ENCODE measurements around the gene SCYL1. TPM values are rescaled to one million over a fixed set of nuclear protein-coding genes. Genes with fewer than 3 reads are reported as not detected.

Gene SCYL1
- total and polyA plus RNA-seq, 8 donors, result 51.7 to 82.5 (median 60.9) TPM

DNA sequence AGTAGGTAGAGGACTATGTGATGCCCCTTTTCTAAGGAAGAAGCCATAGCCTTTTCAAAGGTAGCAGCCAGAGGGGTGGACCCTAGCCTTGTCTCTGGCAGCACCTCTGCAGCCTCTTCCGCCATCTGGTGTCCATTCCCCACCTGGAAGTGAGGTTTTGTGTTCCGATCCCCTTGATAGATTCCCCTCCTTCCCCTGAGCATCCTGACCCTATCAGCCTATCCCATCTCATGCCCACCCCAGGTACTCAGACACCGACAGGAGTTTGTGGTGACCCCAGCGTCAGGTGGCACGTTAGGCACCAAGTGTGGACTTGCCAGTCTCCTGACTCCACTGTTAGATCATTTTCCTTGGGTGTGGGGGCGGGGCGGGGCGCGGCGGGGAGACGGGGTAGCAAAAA lies 47.1 kb downstream of the SCYL1 start:
- Histone ChIP-seq H3K27ac (peak overlapping the region; percentile 69 to 99), H3K4me1 (peaks cover 41 to 72% of the 10 kb centered on the region in 2 donors), H3K9me3 (no peaks in the 10 kb centered on the region), H3K27me3 (no peaks in the 10 kb centered on the region), H3K36me3 (peaks cover 0 to 6% of the 10 kb centered on the region in 2 donors), H3K4me3 (peak overlapping the region; percentile 68 to 91)
- intact Hi-C loops (cut with DNase I), result no loop called here
- ATAC-seq (no peak), DNase-seq (no peak)
- TF ChIP-seq, protein P1, sequence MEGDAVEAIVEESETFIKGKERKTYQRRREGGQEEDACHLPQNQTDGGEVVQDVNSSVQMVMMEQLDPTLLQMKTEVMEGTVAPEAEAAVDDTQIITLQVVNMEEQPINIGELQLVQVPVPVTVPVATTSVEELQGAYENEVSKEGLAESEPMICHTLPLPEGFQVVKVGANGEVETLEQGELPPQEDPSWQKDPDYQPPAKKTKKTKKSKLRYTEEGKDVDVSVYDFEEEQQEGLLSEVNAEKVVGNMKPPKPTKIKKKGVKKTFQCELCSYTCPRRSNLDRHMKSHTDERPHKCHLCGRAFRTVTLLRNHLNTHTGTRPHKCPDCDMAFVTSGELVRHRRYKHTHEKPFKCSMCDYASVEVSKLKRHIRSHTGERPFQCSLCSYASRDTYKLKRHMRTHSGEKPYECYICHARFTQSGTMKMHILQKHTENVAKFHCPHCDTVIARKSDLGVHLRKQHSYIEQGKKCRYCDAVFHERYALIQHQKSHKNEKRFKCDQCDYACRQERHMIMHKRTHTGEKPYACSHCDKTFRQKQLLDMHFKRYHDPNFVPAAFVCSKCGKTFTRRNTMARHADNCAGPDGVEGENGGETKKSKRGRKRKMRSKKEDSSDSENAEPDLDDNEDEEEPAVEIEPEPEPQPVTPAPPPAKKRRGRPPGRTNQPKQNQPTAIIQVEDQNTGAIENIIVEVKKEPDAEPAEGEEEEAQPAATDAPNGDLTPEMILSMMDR (IDR thresholded peaks at IDR 0.05), result no peak

DNA sequence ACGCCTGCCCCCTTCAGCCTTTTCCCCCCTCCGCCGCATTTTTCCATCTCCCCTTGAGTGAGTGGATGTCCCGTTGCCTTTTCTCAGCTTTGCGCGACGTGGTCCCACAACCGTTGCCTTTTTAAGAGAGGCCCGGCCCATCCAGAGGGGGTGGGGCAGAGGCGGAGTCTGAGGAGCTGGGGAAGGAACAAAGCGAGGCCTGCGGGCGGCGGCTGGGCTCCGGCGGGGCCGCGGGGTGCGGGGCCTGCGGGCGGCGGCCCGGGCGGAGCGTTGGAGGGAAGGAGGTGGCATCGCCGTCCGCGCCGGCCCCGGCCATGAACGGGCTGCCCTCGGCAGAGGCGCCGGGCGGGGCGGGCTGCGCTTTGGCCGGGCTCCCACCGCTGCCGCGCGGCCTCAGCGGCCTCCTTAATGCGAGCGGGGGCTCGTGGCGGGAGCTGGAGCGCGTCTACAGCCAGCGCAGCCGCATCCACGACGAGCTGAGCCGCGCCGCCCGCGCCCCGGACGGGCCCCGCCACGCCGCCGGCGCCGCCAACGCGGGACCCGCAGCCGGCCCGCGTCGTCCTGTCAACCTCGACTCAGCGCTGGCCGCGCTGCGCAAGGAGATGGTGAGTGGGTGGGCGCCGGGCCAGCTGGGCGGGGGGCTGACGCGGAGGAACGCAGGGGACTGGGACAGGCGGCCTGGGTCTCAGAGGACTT lies 47.6 kb downstream of the SCYL1 start, which contains the start of gene FAM89B:
Gene FAM89B (plus strand): TSS at position 183 of the 696 bp plus-strand sequence. CDS start 132 bp downstream, at position 315.
- Histone ChIP-seq H3K36me3 (peaks cover 0 to 6% of the 10 kb centered on the region in 2 donors), H3K27ac (peak within 1 kb of the TSS; percentile 89 to 99), H3K4me3 (peak within 1 kb of the TSS; percentile 68 to 91), H3K4me1 (peaks cover 47 to 77% of the 10 kb centered on the region in 2 donors), H3K9me3 (no peaks in the 10 kb centered on the region), H3K27me3 (no peaks in the 10 kb centered on the region)
- intact Hi-C loops (cut with DNase I), result no loop called here
- TF ChIP-seq, protein P1 (IDR thresholded peaks at IDR 0.05), result no peak
- peak; percentile 34 for ATAC-seq
- peak; percentile 84 to 99 (median 92) for DNase-seq

DNA sequence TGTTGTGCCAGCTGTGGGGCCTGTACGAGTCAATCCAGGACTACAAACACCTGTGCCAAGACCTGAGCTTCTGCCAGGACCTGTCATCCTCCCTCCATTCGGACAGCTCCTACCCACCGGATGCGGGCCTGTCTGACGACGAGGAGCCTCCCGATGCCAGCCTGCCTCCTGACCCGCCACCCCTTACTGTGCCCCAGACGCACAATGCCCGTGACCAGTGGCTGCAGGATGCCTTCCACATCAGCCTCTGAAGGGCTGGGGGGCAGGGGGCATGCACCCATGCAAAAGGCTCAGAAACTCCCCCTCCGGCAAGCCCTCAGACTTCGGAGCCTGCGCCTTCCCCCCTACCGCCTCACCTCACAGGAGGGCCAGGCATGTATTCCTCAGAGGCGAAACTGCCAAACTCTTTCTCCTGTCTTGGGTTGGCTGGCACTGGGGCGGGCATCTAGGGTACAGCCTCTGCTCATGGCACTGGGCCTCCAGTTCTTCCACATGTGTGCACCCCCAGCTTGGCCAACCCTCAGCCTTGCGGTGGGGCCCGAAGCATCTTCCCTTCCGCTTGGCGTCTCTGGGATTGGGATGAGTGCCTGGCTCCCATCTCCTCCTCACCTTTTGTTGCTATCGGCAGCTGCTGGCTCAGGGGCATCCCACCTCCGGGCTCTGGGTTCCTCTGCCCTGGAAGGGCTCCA lies 48.7 kb downstream of the SCYL1 start:
- peaks cover 52 to 77% of the 10 kb centered on the region in 2 donors for H3K4me1 ChIP-seq
- intact Hi-C loops (cut with DNase I), result no loop called here
- DNase-seq, result no peak
- ATAC-seq, result no peak
- H3K27me3 ChIP-seq, result no peaks in the 10 kb centered on the region
- TF ChIP-seq, protein P1 (IDR thresholded peaks at IDR 0.05), result no peak
- H3K27ac ChIP-seq, result peak overlapping the region; percentile 89 to 99
- H3K36me3 ChIP-seq, result peaks cover 0 to 14% of the 10 kb centered on the region in 2 donors
- peak overlapping the region; percentile 68 to 91 for H3K4me3 ChIP-seq
- H3K9me3 ChIP-seq, result no peaks in the 10 kb centered on the region

DNA sequence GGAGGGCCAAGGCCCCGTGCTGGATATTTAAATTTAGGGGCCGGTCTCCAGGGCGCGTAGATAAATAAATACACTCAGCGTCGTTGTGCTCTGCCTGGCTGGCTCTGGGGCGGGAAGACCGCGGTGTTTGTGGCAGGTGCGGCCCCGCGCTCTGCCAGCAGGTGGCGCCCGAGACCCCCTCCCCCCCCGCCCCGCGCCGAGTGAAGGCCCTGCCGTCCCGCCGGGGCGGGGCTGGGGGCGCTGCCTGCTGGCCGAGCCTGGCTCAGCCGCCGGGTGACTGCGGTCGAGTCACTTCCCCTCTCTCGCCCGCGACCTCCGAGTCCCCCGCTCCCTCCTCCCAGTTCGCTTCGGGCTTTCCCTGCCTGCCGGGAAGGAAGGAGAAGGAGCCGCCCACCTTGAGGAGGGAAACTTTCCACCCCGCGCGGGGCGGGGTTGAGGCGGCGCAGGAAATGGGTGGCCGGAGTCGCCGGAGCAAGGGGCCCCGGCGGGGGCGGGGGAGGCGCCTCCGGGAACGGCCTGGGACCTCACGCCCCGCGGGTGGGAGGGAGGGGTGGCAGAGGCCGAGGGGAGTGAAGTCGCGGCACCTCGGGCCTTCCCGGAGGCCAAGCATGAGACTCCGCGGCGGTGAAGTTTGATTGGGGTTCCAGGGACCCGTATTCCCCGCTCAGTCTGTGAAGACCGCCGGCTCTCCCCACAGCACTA lies 49.4 kb downstream of the SCYL1 start:
- H3K4me1 ChIP-seq, result peaks cover 45 to 77% of the 10 kb centered on the region in 2 donors
- TF ChIP-seq, protein P1 (IDR thresholded peaks at IDR 0.05), result peak; percentile 96 to 99
- DNase-seq (peak; percentile 76 to 99 (median 92)), ATAC-seq (peak; percentile 66)
- H3K27ac ChIP-seq, result peak overlapping the region; percentile 89 to 99
- no peaks in the 10 kb centered on the region for H3K27me3 ChIP-seq
- intact Hi-C loops (cut with DNase I), result no loop called here
- H3K4me3 ChIP-seq, result peak overlapping the region; percentile 68 to 91
- peaks cover 0 to 22% of the 10 kb centered on the region in 2 donors for H3K36me3 ChIP-seq
- no peaks in the 10 kb centered on the region for H3K9me3 ChIP-seq

All from left lung (tissue), 10 donors.